PC-9 (cell line): ENCODE data around the gene UBXN6. TPM values are rescaled to one million over a fixed set of nuclear protein-coding genes. Genes with fewer than 3 reads are reported as not detected.
A peak's percentile ranks its signal among the peaks of the same experiment; 100 is the strongest.

ENCODE experiments used
- BruUV-seq: library from RNA; stranded (reverse); fragments of 400-500 nt; replicated peaks from 2 replicates; lab custom pipeline; 2021; lab: Mats Ljungman, UMichigan
- CTCF ChIA-PET: fragments of 300-600 bp; sonication (Branson Sonifier 250); formaldehyde crosslinking; loops from one replicate; lab custom pipeline; 2022; ENCODE audit warnings: antibody characterized with exemption; lab: Charles Lee
- POLR2A ChIA-PET: fragments of 300-600 bp; sonication (Branson Sonifier 250); formaldehyde crosslinking; loops from one replicate; lab custom pipeline; 2022; ENCODE audit warnings: antibody characterized with exemption; ENCODE audit not compliant: unreplicated experiment; lab: Charles Lee
- DNase-seq, 2 experiments: peaks; one replicate each; pipeline versions ENCODE4 v3.0.0 to v3.0.0-alpha.2; 2015 to 2022; ENCODE audit warnings: mixed read lengths in 1 of 2
- H2AFZ ChIP-seq: fragments of 200-600 bp; sonication (generic); 2 replicates; pipeline ENCODE4 v1.8.1; 2017; ENCODE audit warnings: antibody characterized with exemption
- H3F3A ChIP-seq: fragments of 200-600 bp; sonication (generic); 2 replicates; pipeline ENCODE4 v1.8.1; 2017; ENCODE audit warnings: antibody characterized with exemption, mild to moderate bottlenecking, low read depth; ENCODE audit not compliant: insufficient read depth
- H3K27ac ChIP-seq: fragments of 200-600 bp; sonication (generic); 2 replicates; pipeline ENCODE4 v1.6.1; 2016; ENCODE audit warnings: mixed run types
- H3K27me3 ChIP-seq: fragments of 200-600 bp; sonication (generic); 2 replicates; pipeline ENCODE4 v1.6.1; 2016; ENCODE audit warnings: low read depth, mixed run types; ENCODE audit not compliant: insufficient read depth
- H3K36me3 ChIP-seq: fragments of 200-600 bp; sonication (generic); 2 replicates; pipeline ENCODE4 v1.6.1; 2016; ENCODE audit warnings: low read depth, mixed run types
- H3K4me1 ChIP-seq: fragments of 200-600 bp; sonication (generic); replicated peaks from 2 replicates; pipeline ENCODE4 v1.6.1; 2016; ENCODE audit warnings: mixed run types; ENCODE audit not compliant: insufficient read depth
- H3K4me2 ChIP-seq: fragments of 200-600 bp; sonication (generic); 2 replicates; pipeline ENCODE4 v1.6.1; 2017; ENCODE audit warnings: mixed run types
- H3K4me3 ChIP-seq: fragments of 200-600 bp; sonication (generic); 2 replicates; pipeline ENCODE4 v1.6.1; 2016; ENCODE audit warnings: mixed run types
- H3K79me2 ChIP-seq: fragments of 200-600 bp; sonication (generic); 2 replicates; pipeline ENCODE4 v1.6.1; 2017; ENCODE audit warnings: low read depth, mixed run types
- H3K9me2 ChIP-seq: fragments of 200-600 bp; sonication (generic); 2 replicates; pipeline ENCODE4 v1.8.1; 2017; ENCODE audit warnings: mild to moderate bottlenecking; ENCODE audit not compliant: insufficient read depth
- H3K9me3 ChIP-seq: fragments of 200-600 bp; sonication (generic); 2 replicates; pipeline ENCODE4 v1.8.1; 2016; ENCODE audit warnings: low read depth; ENCODE audit not compliant: insufficient read depth
- H4K20me1 ChIP-seq: fragments of 200-600 bp; sonication (generic); 2 replicates; pipeline ENCODE4 v1.8.1; 2017; ENCODE audit not compliant: insufficient read depth
- EZH2 ChIP-seq: fragments of 200-600 bp; sonication (generic); IDR thresholded peaks from 2 replicates; pipeline ENCODE4 v1.8.0; 2017; ENCODE audit warnings: antibody characterized with exemption, low read depth
- intact Hi-C: fragments of 100-400 bp; cut with micrococcal nuclease; formaldehyde crosslinking; loops from one replicate; pipeline ENCODE4 v1.10.0; 2022; ENCODE audit not compliant: unreplicated experiment
- total RNA-seq: library from RNA; stranded (reverse); gene quantifications from 2 replicates; pipeline ENCODE4 v1.2.3, GENCODE V29; 2021
- TF ChIP-seq, protein P1 (sequence below): fragments of 200-600 bp; sonication (generic); conservative IDR thresholded peaks from 2 replicates; pipeline ENCODE4 v1.6.1; 2017; ENCODE audit warnings: mixed run types, antibody characterized with exemption, mild to moderate bottlenecking, moderate library complexity

The UBXN6 gene
- total RNA-seq, 1 experiment from 2014 or later, result 79.4 TPM

DNA sequence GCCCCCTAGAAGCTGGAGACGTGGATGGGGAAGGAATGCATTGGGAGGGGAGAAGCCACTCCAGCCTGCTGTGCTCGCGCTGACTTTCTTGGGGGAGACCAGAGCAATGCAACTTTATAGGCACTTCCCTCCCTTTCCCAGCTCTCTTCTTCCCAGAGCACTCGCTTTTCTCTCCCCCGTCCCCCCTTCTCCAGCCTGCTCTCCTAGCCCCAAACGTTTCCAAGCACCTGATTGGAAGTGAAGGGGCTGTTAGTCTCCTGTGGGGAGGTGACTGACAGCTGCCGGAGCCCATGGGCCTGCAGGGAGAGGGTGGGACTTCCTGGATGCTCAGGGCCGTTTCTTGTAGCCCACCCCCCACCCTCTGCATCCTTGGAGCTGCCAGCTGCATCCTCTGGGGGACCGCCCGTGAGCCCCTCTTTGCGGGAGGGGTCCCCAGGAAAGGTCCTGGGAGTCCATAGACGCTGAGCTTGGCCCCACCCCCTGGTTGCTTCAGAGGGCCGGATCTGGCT is 17.0 kb upstream of the UBXN6 start:
- no peak overlapping the region for H3K4me3 ChIP-seq
- peaks cover 11% of the 10 kb centered on the region for H3K79me2 ChIP-seq
- no peaks in the 10 kb centered on the region for H3K36me3 ChIP-seq
- BruUV-seq, result no TSS peak
- CTCF ChIA-PET, result no interaction called here
- no peaks in the 10 kb centered on the region for H3K27me3 ChIP-seq
- TF ChIP-seq, protein P1, sequence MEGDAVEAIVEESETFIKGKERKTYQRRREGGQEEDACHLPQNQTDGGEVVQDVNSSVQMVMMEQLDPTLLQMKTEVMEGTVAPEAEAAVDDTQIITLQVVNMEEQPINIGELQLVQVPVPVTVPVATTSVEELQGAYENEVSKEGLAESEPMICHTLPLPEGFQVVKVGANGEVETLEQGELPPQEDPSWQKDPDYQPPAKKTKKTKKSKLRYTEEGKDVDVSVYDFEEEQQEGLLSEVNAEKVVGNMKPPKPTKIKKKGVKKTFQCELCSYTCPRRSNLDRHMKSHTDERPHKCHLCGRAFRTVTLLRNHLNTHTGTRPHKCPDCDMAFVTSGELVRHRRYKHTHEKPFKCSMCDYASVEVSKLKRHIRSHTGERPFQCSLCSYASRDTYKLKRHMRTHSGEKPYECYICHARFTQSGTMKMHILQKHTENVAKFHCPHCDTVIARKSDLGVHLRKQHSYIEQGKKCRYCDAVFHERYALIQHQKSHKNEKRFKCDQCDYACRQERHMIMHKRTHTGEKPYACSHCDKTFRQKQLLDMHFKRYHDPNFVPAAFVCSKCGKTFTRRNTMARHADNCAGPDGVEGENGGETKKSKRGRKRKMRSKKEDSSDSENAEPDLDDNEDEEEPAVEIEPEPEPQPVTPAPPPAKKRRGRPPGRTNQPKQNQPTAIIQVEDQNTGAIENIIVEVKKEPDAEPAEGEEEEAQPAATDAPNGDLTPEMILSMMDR, result no peak
- TF ChIP-seq EZH2, result no peak
- no peaks in the 10 kb centered on the region for H4K20me1 ChIP-seq
- H3F3A ChIP-seq, result peaks cover 11% of the 10 kb centered on the region
- H3K9me3 ChIP-seq, result no peaks in the 10 kb centered on the region
- no peak overlapping the region for H2AFZ ChIP-seq
- no peak overlapping the region for H3K27ac ChIP-seq
- POLR2A ChIA-PET, result no interaction called here
- peaks cover 6% of the 10 kb centered on the region; the same call in 1 of the 2 replicates for H3K4me1 ChIP-seq
- H3K9me2 ChIP-seq, result no peaks in the 10 kb centered on the region
- intact Hi-C loops, result no loop called here
- H3K4me2 ChIP-seq, result no peak overlapping the region
- DNase-seq, result no peak

DNA sequence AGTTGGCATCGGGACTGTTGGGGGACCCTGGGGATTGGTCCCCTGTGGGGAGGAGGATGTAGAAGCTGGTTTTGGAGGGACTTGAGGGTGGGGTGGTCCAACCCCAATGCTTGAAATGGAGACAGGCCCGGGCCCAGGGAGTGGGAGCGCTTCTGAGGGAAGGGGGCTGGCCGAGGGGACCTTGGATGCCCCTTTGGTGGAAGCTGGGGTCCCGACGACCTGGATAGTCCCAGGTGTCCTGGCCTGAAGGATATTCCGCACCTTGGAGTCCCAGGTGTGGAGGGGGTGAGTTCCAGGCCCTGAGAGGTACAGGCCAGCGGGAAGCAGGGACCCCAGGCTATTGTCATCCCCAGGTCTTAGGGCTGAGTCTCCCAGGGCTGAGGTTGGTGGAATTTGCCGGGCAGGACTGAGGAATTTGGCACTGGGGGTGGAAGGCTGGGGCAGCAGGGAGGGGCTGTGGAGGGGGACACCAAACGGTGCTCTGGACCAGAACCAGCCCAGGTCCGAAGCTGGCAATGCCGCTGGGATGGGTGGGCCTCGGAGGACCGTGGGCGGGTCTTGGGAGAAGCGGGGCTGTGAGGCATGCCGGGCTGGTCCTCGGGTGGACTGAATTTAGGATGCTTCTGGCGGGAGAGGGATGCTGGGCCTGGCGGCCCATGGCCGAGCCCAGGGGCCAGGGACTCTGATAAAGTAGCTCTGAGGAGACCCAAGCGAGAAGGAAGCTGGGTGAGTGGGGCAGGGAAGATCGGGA is 16.3 kb upstream of the UBXN6 start:
- Histone ChIP-seq H3K36me3 (no peaks in the 10 kb centered on the region), H3K27me3 (no peaks in the 10 kb centered on the region), H3K4me2 (peak overlapping the region; percentile 84; the same call in 1 of the 2 replicates), H3K9me3 (no peaks in the 10 kb centered on the region), H4K20me1 (no peaks in the 10 kb centered on the region), H3K79me2 (peaks cover 11% of the 10 kb centered on the region), H3K4me3 (no peak overlapping the region), H3F3A (peaks cover 11% of the 10 kb centered on the region), H3K4me1 (peaks cover 6% of the 10 kb centered on the region; the same call in 1 of the 2 replicates), H3K9me2 (no peaks in the 10 kb centered on the region), H2AFZ (no peak overlapping the region), H3K27ac (no peak overlapping the region)
- CTCF ChIA-PET, result interaction anchor here (0.6 kb wide), 1 partner anchor 48 kb away, joined by 7 read pairs; no protein-coding TSS in a partner anchor
- intact Hi-C loops, result no loop called here
- TF ChIP-seq, protein P1, result no peak
- TF ChIP-seq EZH2, result no peak
- POLR2A ChIA-PET, result no interaction called here
- no peak for DNase-seq
- no TSS peak for BruUV-seq

DNA sequence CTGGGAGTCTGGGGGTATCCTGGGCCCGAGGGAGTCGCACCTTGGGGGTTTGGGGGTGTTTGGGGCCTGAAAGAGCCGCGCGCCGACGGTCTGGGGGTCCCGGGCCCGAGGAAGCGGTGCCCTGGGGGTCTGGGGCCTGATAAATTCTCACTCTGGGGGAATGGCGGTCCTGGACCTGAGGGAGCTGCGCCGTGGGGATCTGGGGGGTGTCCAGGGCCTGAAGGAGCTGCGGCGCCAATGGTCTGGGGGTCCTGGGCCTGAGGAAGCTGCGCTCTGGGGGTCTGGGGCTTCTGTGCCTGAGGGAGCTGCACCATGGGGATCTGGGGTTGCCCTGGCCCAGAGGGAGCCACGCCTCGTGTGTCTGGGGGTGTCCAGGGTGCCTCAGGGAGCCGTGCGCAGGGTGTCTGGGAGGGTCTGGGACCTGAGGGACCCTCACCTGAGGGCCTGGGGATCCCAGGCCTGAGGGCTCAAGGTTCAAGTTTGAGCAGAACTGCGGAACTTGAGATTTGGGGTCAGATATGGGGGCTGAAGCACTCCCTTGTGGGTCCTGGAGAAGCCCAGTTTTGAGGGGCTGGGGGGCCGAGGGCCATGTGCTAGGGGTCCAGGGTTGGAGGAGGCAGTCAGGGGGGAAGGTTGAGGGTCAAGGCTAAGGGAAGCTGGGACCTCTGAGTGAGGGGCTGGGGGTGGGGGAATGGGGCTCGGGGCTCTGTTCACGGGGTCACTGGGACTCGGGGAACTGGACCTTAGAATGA is 15.6 kb upstream of the UBXN6 start:
- Histone ChIP-seq H3K27ac (no peak overlapping the region), H3K4me1 (peaks cover 6% of the 10 kb centered on the region; the same call in 1 of the 2 replicates), H3F3A (peaks cover 11% of the 10 kb centered on the region), H3K9me2 (no peaks in the 10 kb centered on the region), H2AFZ (no peak overlapping the region), H3K4me2 (peak overlapping the region; percentile 84), H4K20me1 (no peaks in the 10 kb centered on the region), H3K9me3 (no peaks in the 10 kb centered on the region), H3K79me2 (peaks cover 11% of the 10 kb centered on the region), H3K4me3 (peak overlapping the region; percentile 64), H3K36me3 (no peaks in the 10 kb centered on the region), H3K27me3 (no peaks in the 10 kb centered on the region)
- TF ChIP-seq EZH2, result no peak
- TF ChIP-seq, protein P1, result no peak
- no peak for DNase-seq
- intact Hi-C loops, result no loop called here
- no TSS peak for BruUV-seq
- ChIA-PET CTCF (interaction anchor here (0.6 kb wide), 1 partner anchor 49 kb away, joined by 7 read pairs; no protein-coding TSS in a partner anchor), POLR2A (interaction anchor here (0.5 kb wide), 1 partner anchor 68 kb away, joined by 3 read pairs; no protein-coding TSS in a partner anchor)
